Activated CD8-positive, alpha-beta T cell treated with anti-CD3 and anti-CD28 coated beads for 36 hours (primary cell): ENCODE measurements around the gene KAZN. TPM values are rescaled to one million over a fixed set of nuclear protein-coding genes. Genes with fewer than 3 reads are reported as not detected.

ENCODE experiments used
- ATAC-seq: fragments of 200-7000 bp; cut with Tn5 transposase; one replicate; pipeline ENCODE4 v1.10.0; 2021; ENCODE audit warnings: mild to moderate bottlenecking, moderate library complexity
- CTCF ChIA-PET: fragments of 350-600 bp; sonication (Branson Sonifier 250); formaldehyde crosslinking; loops from one replicate; lab custom pipeline; 2021; ENCODE audit warnings: antibody characterized with exemption; lab: Charles Lee
- POLR2A ChIA-PET: fragments of 350-600 bp; sonication (Branson Sonifier 250); formaldehyde crosslinking; loops from one replicate; lab custom pipeline; 2021; ENCODE audit warnings: antibody characterized with exemption; lab: Charles Lee
- DNase-seq: peaks from one replicate; pipeline ENCODE4 v3.0.0-alpha.2; 2020
- H3K27ac Mint-ChIP-seq: one replicate; pipeline ENCODE4 v1.8.0; 2021; ENCODE audit warnings: mild to moderate bottlenecking, mixed read lengths
- H3K27me3 Mint-ChIP-seq: one replicate; pipeline ENCODE4 v1.8.0; 2021; ENCODE audit warnings: mixed read lengths
- H3K36me3 Mint-ChIP-seq: one replicate; pipeline ENCODE4 v1.8.0; 2021; ENCODE audit warnings: low read depth, mixed read lengths
- H3K4me1 Mint-ChIP-seq: one replicate; pipeline ENCODE4 v1.8.0; 2021; ENCODE audit warnings: low read depth, mixed read lengths
- H3K4me3 Mint-ChIP-seq: one replicate; pipeline ENCODE4 v1.8.0; 2021; ENCODE audit warnings: mild to moderate bottlenecking, moderate library complexity, mixed read lengths
- H3K9me3 Mint-ChIP-seq: one replicate; pipeline ENCODE4 v1.8.0; 2021; ENCODE audit warnings: mixed read lengths
- CTCF ChIP-seq: fragments of 200-600 bp; IDR thresholded peaks from one replicate; pipeline ENCODE4 v1.8.0; 2022; ENCODE audit warnings: antibody characterized with exemption, mild to moderate bottlenecking
- intact Hi-C: fragments of 100-400 bp; cut with micrococcal nuclease; formaldehyde crosslinking; loops from one replicate; pipeline ENCODE4 v1.10.0; 2022
- total RNA-seq, 2 experiments: library from RNA; stranded (reverse); gene quantifications; one replicate each; pipeline ENCODE4 v1.2.3, GENCODE V29; 2021

Gene KAZN
- total RNA-seq, 2 experiments from 2014 or later = 1.7 to 1.9 TPM

GRCh38 chr1:15051882-15052528, 453.5 kb downstream of the KAZN start:
- H3K4me3 Mint-ChIP-seq = no peak overlapping the region
- peak; percentile 30 for ATAC-seq
- H3K27me3 Mint-ChIP-seq = no peaks in the 10 kb centered on the region
- H3K9me3 Mint-ChIP-seq = no peaks in the 10 kb centered on the region
- TF ChIP-seq CTCF = no peak
- POLR2A ChIA-PET = no interaction called here
- CTCF ChIA-PET = no interaction called here
- intact Hi-C loops = no loop called here
- H3K27ac Mint-ChIP-seq = no peak overlapping the region
- peak; percentile 29 for DNase-seq
- no peaks in the 10 kb centered on the region for H3K36me3 Mint-ChIP-seq
- H3K4me1 Mint-ChIP-seq = no peaks in the 10 kb centered on the region

- intact Hi-C loops = no loop called here
- no peaks in the 10 kb centered on the region for H3K9me3 Mint-ChIP-seq
- ChIA-PET CTCF (no interaction called here), POLR2A (no interaction called here)
- H3K36me3 Mint-ChIP-seq = no peaks in the 10 kb centered on the region
- H3K4me3 Mint-ChIP-seq = no peak overlapping the region
- TF ChIP-seq CTCF = no peak
- DNase-seq (no peak), ATAC-seq (no peak)
- H3K27me3 Mint-ChIP-seq = no peaks in the 10 kb centered on the region
- H3K4me1 Mint-ChIP-seq = no peaks in the 10 kb centered on the region
- no peak overlapping the region for H3K27ac Mint-ChIP-seq
Observed at GRCh38 chr1:15053153-15053552, 454.7 kb downstream of the KAZN start.

- no peak for TF ChIP-seq CTCF
- no peaks in the 10 kb centered on the region for H3K4me1 Mint-ChIP-seq
- H3K4me3 Mint-ChIP-seq = no peak overlapping the region
- no peaks in the 10 kb centered on the region for H3K9me3 Mint-ChIP-seq
- intact Hi-C loops = no loop called here
- H3K27me3 Mint-ChIP-seq = no peaks in the 10 kb centered on the region
- no peaks in the 10 kb centered on the region for H3K36me3 Mint-ChIP-seq
- ChIA-PET CTCF (interaction anchor here (1.7 kb wide), 1 partner anchor 9 kb away, joined by 4 read pairs; no protein-coding TSS in a partner anchor), POLR2A (interaction anchor here (0.6 kb wide), 1 partner anchor 1001 kb away, joined by 3 read pairs; no protein-coding TSS in a partner anchor)
- ATAC-seq (no peak), DNase-seq (no peak)
- no peak overlapping the region for H3K27ac Mint-ChIP-seq
Observed at GRCh38 chr1:15055736-15056415, 457.4 kb downstream of the KAZN start.

- no peak for TF ChIP-seq CTCF
- POLR2A ChIA-PET = interaction anchor here (0.6 kb wide), 1 partner anchor 1001 kb away, joined by 3 read pairs; no protein-coding TSS in a partner anchor
- intact Hi-C loops = no loop called here
- Mint-ChIP-seq H3K9me3 (no peaks in the 10 kb centered on the region), H3K27ac (no peak overlapping the region), H3K36me3 (no peaks in the 10 kb centered on the region), H3K27me3 (no peaks in the 10 kb centered on the region), H3K4me3 (no peak overlapping the region), H3K4me1 (no peaks in the 10 kb centered on the region)
- no peak for DNase-seq
- CTCF ChIA-PET = interaction anchor here (1.7 kb wide), 1 partner anchor 10 kb away, joined by 4 read pairs; no protein-coding TSS in a partner anchor
- no peak for ATAC-seq
Observed at GRCh38 chr1:15056515-15057285, 458.2 kb downstream of the KAZN start.
